Muscle layer of duodenum (tissue), 2 donors: ENCODE measurements around the gene IDS.

ENCODE experiments used
- H3K27ac ChIP-seq: one replicate; pipeline ENCODE4 v1.7.0; 2013; ENCODE audit warnings: mild to moderate bottlenecking, low read length
- H3K27me3 ChIP-seq: one replicate; pipeline ENCODE4 v1.7.0; 2013; ENCODE audit warnings: low read depth, mild to moderate bottlenecking, control low read depth, low read length
- H3K36me3 ChIP-seq, 2 donors: one replicate each; pipeline ENCODE4 v1.7.0; 2013; ENCODE audit warnings: low read length in 2 of 2, control low read depth in 1 of 2, mild to moderate bottlenecking in 1 of 2; ENCODE audit not compliant: insufficient read depth in 2 of 2, control insufficient read depth in 1 of 2
- H3K4me1 ChIP-seq, 2 donors: one replicate each; pipeline ENCODE4 v1.7.0; 2013; ENCODE audit warnings: low read length in 2 of 2, mild to moderate bottlenecking in 2 of 2, control low read depth in 1 of 2, moderate library complexity in 1 of 2; ENCODE audit not compliant: insufficient read depth in 2 of 2, control insufficient read depth in 1 of 2
- H3K4me3 ChIP-seq, 2 donors: one replicate each; pipeline ENCODE4 v1.7.0; 2013; ENCODE audit warnings: low read length in 2 of 2, low read depth in 1 of 2, mild to moderate bottlenecking in 1 of 2
- H3K9me3 ChIP-seq, 2 donors: one replicate each; pipeline ENCODE4 v1.7.0; 2013; ENCODE audit warnings: low read length in 2 of 2, control low read depth in 1 of 2, mild to moderate bottlenecking in 1 of 2; ENCODE audit not compliant: control insufficient read depth in 1 of 2
- donor health status: healthy.

The IDS gene

DNA sequence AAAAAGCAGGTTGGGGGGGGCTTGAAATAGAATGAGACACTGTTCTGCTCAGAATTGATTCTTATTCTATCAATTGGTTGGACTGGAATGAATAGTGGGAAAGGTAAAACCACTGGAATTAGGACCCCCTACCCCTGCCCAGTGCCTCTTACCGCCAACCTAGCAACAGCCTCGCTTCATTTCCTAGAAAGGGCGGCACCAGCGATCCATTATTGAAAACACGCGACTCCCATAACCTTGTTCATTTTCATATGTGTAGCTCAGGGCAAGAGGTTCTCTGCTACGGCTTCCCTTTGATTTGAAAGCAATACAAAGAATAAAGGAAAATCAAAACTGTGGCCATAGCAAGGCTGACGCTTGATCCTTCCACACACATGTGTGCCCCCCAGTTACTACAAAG is 33.7 kb downstream of the IDS start:
- no peaks in the 10 kb centered on the region for H3K27me3 ChIP-seq
- no peaks in the 10 kb centered on the region for H3K4me1 ChIP-seq
- no peaks in the 10 kb centered on the region for H3K9me3 ChIP-seq
- H3K4me3 ChIP-seq, result no peak overlapping the region
- H3K27ac ChIP-seq, result no peak overlapping the region
- H3K36me3 ChIP-seq, result no peaks in the 10 kb centered on the region

DNA sequence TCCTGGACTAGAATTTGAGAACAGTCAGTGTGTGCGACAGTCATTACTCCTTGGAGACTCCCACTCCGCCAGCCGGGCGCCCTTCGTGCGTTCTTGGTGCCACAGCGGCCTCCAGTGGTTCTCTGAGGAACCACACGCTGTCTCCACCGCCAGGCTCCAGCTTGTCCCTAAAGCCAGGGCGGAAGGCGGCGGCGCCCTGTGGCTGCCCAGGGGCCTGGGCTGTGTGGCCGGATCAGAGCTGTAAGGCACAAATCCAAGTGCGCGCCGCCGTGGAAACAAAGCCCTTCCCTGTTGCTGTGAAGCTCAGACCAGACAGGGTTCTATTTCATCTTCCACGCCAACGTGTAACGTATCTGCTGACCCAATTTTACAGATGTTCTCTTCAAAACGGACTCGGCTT is 34.2 kb downstream of the IDS start:
- no peak overlapping the region for H3K4me3 ChIP-seq
- no peaks in the 10 kb centered on the region for H3K36me3 ChIP-seq
- no peaks in the 10 kb centered on the region for H3K4me1 ChIP-seq
- no peak overlapping the region for H3K27ac ChIP-seq
- no peaks in the 10 kb centered on the region for H3K9me3 ChIP-seq
- no peaks in the 10 kb centered on the region for H3K27me3 ChIP-seq

DNA sequence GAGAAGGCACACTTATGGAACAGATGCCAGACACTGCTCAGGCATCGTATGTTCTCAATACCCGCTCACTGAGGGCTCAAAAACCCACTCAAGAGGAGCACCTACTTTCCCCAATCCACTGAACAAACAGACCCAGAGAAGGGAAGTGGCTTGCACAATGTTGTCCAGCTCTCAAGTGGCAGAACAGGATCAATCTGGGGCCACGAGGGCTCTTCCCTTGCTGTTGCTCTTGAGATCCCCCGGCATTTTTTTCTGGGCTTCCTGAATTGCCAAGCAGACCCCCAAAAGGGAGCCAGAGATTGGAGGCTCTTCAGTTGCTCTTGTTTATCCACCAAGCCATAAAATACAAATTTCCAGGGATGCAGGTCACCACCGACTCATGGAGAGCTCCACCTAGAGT is 35.7 kb downstream of the IDS start:
- Histone ChIP-seq H3K36me3 (no peaks in the 10 kb centered on the region), H3K27ac (no peak overlapping the region), H3K4me3 (no peak overlapping the region), H3K27me3 (no peaks in the 10 kb centered on the region), H3K9me3 (no peaks in the 10 kb centered on the region), H3K4me1 (no peaks in the 10 kb centered on the region)

DNA sequence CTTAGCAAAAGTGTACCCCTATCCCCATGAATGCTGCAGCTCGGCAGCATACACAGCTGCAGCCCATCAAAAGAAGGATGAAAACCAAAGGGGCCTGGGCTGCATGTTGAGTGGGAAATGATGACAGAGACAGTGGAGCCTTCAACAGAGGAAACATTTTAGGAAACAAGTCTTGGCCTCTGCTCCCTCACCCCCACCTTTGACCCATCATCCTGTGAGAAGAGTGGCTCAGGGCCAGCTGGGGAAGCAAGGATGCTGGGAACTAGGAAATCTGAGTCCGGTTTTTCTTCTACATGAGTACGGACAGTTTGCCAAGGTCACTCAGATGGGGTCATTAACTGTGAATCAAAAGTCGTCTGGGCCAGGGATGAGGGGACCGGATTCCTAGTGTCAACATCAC is 37.2 kb downstream of the IDS start:
- no peaks in the 10 kb centered on the region for H3K9me3 ChIP-seq
- H3K27me3 ChIP-seq, result no peaks in the 10 kb centered on the region
- no peak overlapping the region for H3K4me3 ChIP-seq
- H3K27ac ChIP-seq, result no peak overlapping the region
- H3K36me3 ChIP-seq, result no peaks in the 10 kb centered on the region
- H3K4me1 ChIP-seq, result no peaks in the 10 kb centered on the region

DNA sequence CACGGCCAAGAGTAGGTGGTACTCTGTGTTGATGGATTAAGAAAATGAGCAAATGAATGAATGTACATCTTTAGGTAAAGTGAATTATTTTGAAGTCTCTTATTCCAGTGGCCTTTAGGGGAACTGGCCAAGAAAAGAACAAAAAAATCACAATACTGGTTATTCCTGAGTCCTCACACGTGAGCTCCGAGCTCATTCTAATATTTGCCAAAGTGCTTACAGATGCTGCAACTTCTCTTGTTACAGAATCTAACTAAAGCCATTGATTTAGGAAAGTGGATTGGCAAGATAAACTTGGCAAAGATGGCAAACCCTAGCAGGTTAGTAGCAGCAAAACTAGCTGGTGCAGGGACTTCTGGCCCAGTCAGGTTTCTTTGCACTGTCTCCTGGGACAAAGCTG is 37.6 kb downstream of the IDS start:
- H3K27me3 ChIP-seq, result no peaks in the 10 kb centered on the region
- no peak overlapping the region for H3K4me3 ChIP-seq
- H3K36me3 ChIP-seq, result no peaks in the 10 kb centered on the region
- H3K4me1 ChIP-seq, result no peaks in the 10 kb centered on the region
- H3K9me3 ChIP-seq, result no peaks in the 10 kb centered on the region
- no peak overlapping the region for H3K27ac ChIP-seq

DNA sequence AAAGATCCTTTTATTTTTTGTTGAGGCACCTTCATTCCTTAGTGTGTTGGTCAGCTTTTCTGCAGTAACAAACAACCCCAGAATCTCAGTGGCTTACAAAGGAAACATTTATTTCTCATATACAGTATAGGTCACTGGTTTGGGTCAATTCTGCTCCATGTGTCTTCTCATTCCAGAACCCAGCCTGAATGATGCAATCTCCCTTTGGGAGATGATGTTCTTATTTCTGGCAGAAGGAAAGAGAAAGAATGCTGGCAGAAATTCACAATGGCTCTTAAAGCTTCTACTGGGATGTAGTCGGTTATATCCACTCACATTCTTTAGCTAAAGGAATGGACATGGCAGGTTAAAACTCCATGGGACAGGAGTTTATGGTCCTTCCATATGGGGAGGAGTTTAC is 42.3 kb downstream of the IDS start:
- Histone ChIP-seq H3K27ac (no peak overlapping the region), H3K4me3 (no peak overlapping the region), H3K36me3 (no peaks in the 10 kb centered on the region), H3K4me1 (no peaks in the 10 kb centered on the region), H3K9me3 (no peaks in the 10 kb centered on the region), H3K27me3 (no peaks in the 10 kb centered on the region)

DNA sequence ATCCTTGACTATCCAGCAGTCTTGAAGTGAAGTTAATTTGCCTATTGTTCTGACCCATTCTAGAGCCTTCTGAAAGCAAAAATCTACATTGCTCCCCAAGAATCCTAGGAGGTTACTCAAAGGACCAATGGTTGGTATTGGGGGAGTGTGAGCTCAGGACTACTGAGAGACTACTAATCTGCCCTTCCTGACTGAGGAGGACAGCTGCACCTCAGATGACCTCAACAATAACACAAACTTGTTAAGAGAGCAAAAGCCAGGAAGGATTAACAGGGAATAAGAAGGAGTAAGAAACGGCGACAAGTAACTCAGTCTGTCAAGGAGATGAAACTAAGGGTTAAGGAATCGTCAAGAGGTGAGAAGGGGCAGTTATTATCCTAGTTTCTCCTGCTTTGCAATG is 43.4 kb downstream of the IDS start:
- Histone ChIP-seq H3K9me3 (no peaks in the 10 kb centered on the region), H3K4me1 (no peaks in the 10 kb centered on the region), H3K36me3 (no peaks in the 10 kb centered on the region)

DNA sequence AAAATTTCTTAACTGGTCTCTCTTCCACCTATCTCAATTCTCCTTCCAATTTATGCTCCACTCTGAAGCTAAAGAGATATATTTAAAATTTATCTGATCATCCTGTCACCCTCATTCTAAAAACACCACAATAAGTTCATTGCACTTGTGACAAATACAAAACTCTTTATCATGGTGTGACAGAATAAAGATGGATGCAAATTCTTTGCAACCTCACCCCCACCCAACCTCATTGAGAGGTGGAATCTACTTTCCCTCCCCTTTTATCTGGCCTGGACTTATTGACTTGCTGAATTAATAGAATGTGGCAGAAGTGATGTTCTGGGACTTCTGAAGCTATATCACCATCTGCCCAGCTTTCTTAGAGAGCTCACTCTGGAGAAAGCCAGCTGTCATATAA is 46.5 kb downstream of the IDS start:
- Histone ChIP-seq H3K27ac (no peak overlapping the region), H3K36me3 (no peaks in the 10 kb centered on the region), H3K4me3 (no peak overlapping the region), H3K9me3 (no peaks in the 10 kb centered on the region), H3K4me1 (no peaks in the 10 kb centered on the region), H3K27me3 (no peaks in the 10 kb centered on the region)

More for the DNA sequence above, 43.4 kb downstream of the IDS start:
- H3K4me3 ChIP-seq, result no peak overlapping the region
- H3K27me3 ChIP-seq, result no peaks in the 10 kb centered on the region
- no peak overlapping the region for H3K27ac ChIP-seq

DNA sequence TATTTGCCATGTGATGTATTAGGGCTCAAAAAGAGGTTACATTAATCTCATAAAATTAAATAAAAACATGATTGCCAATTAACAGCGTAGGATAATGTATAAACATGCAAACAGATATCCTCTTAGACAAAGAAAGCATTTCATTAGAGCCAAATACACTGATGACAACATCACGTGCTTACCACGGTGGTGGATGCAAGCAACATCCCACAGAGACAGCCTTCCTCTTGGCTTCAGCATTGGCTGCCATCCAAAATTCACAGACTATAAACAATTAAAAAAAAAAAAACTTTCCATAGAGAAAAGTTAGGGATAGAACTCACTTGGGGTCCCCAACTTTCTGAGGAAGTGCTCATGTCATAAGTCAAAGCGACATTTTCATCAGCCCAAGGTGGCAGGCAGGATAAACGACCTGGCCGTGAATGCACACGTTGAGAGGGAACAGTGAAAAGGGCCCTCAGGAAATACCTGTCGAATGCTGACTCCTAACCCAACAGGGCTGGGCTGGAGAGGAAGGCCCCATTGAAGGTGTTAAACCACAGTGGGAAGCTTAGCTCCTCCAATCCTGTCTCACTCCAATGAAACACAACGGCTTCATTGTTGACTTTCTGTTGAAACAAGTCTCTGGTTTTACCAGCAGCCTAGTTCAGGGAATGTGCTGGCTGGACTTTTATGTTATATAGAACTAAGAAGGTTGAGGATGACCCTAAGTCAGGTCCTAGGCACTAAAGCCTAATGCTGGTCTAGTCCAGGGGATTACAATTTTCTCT is 48.4 kb downstream of the IDS start:
- Histone ChIP-seq H3K4me3 (no peak overlapping the region), H3K4me1 (no peaks in the 10 kb centered on the region), H3K9me3 (no peaks in the 10 kb centered on the region), H3K27ac (no peak overlapping the region), H3K36me3 (no peaks in the 10 kb centered on the region), H3K27me3 (no peaks in the 10 kb centered on the region)

DNA sequence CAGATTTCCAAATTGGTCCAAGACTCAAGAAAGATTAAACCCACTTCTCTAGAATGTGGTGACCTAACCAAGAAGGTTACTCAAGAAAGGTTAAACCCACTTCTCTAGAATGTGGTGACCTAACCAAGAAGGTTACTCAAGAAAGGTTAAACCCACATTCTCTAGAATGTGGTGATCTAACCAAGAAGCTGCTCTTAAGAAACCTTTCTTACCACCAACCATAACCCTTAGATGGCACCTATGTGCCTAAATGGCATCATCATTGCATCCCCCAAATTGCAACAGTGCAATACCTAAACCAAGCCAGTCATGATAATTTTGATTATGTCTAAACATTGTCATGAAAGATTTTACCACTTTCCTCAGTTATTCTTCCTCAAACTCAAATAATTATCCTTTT is 49.2 kb downstream of the IDS start:
- Histone ChIP-seq H3K4me3 (no peak overlapping the region), H3K36me3 (no peaks in the 10 kb centered on the region), H3K4me1 (no peaks in the 10 kb centered on the region), H3K9me3 (no peaks in the 10 kb centered on the region), H3K27me3 (no peaks in the 10 kb centered on the region), H3K27ac (no peak overlapping the region)

DNA sequence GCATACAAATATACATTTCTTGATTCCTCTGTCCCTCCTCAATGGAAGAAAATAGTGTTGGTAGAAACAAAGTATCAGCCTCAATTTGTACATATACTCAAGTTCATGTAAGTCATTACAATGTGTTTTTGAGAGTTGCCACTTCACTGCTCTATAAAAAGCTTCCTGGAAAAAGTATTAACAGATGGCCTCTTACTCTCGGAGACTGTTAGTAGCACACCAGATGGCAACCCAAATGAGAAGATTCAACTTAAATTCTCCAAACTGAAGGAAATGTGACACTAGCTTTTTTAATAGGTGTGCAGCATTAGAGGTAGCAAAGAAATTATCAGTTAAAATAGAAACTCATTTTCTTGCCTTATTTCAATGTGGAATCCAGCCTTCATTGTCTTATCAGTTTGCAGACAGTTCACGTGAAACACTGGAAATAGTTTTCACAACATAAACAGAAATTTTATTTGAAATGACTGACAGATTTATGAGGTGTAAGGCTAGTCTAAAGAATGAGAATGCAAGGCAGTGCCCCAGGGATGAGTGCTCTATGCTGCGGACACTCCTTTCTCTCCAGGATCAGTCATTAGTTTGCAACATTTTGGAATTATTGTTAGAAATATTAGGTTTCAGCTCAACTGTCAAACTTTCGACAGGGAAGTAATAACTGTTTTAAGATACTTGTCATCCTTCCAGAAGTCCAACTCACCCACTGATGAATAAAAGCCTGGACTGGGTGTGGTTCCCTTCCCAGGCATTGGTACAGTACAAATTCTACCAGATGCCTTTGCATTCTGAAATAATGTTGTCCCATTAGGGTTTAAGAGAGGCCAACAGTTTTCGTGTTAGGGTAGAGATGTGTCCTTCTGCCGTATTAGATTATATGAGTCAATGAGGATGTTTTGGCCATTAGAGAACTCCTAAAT is 50.9 kb downstream of the IDS start:
- no peak overlapping the region for H3K4me3 ChIP-seq
- no peaks in the 10 kb centered on the region for H3K27me3 ChIP-seq
- no peak overlapping the region for H3K27ac ChIP-seq
- no peaks in the 10 kb centered on the region for H3K36me3 ChIP-seq
- no peaks in the 10 kb centered on the region for H3K4me1 ChIP-seq
- H3K9me3 ChIP-seq, result no peaks in the 10 kb centered on the region
